ENCODE results near the gene LCN10.

The LCN10 gene

DNA sequence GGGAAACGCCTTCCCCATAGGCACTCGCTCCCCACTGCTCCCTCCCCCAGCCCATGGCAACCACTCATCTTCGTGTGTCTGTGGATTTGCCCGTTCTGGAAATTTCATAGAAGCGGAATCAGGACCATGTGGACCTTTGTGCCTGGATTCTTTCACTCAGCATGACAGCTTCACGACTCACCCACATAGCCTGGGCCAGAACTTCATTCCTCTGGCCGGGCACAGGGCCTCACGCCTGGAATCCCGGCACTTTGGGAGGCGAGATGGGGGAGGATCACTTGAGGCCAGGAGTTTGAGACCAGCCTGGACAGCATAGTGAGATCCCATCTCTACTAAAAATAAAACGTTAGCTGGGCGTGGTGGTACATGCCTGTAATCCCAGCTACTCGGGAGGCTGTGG is 42.4 kb downstream of the LCN10 start:
- no peak for DNase-seq

DNA sequence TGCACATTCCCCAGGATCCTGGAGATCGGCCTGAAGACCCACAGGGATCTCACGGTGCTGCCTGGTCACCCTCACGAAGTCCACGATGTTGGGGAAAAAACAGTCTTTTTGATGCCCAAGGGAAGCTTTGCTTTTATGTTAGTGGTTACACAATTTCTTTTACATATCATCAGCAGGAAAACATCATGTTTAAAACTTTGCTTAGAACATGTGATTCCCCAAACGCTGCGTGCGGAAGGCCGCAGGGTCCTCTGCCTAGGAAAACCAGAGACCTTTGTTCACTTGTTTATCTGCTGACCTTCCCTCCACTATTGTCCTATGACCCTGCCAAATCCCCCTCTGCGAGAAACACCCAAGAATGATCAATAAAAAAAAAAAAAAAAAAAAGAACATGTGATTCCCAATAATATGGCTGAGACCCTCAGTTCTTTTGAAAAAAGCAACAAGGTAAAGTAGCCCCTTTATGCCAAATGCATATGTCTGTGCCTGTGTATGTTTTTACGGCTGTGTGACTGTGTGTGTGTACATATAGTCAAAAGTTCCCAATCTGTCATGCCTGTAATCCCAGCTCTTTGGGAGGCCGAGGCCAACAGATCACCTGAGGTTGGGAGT is 44.0 kb downstream of the LCN10 start:
- DNase-seq, result no peak

DNA sequence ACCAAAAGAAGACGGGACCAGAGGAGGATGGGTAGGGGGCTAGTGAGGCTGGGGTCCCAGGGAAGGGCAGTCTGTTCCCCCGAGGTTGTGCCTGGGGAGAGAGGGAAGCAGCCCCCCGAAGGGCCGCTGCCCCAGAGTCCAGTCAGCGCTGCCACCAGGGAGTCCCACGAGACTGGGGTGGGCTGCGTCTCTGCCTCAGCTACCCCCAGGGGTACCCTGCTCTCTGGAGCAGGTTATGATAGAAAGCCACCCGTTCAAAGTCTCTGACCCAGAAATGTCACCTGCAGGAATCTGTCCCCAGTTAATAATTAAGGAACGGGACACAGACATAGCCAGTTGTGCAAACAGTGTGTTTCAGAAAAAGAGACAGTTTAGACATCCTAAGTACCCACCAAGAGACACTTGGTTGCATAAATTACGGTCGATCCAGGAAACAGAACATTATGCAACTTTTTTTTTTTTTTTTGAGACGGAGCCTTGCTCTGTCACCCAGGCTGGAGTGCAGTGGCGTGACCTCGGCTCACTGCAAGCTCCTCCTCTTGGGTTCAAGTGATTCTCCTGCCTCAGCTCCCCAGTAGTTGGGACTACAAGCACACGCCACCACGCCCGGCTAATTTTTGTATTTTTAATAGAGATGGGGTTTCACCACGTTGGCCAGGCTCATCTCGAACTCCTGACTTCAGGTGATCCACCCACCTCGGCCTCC is 44.8 kb downstream of the LCN10 start:
- DNase-seq, result no peak

DNA sequence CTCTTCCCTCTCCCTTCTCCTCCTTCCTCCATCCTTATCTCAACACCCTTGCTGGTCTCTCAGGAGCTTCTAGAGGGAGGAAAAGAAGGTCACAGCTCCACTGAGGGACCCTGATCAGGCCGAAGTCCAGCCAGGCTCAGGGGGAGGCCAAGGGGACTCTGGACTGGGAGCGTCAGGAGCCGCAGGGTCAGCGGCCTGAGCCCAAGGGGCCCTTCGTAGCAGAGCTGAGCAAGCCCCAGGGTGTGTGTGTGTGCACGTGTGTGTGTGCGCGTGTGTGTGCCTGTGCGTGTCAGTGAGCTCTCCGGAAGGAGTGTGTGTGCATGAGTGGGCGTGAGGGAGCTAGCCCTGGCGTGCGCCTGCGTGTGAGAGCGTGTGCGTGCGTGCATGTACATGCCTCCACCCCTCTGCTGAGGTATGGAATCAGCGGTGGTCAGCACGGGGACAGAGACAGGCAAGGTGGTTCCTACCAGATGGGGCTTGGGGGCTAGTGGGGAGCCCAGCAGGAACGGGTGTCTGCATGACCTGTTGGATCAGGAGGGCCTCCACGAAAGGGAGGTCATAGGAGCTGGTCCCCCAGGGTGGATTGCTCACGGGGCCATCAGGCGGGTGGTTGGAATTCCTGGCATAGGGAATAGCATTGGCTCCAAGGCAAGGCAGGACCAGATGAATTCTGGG is 45.5 kb downstream of the LCN10 start:
- DNase-seq, result peak; percentile 55

DNA sequence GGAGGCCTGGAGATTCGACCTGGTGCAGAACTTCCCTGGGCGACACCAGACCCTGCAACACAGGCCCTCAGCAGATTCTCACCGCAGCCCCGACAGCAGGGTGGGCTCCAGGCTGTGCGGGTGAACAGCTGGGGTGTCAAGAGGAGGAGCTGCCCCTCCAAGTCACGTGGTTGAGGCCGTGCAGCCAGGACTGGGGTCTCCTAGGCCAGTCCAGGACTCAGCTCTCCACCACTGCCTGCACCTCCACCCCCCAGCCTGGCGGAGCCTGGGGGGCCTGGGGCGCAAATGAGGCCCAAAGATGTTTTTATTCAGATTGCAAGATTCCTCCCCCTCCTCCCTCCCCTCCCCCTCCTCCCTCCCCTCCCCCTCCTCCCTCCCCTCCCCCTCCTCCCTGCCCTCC is 46.2 kb downstream of the LCN10 start:
- no peak for DNase-seq

DNA sequence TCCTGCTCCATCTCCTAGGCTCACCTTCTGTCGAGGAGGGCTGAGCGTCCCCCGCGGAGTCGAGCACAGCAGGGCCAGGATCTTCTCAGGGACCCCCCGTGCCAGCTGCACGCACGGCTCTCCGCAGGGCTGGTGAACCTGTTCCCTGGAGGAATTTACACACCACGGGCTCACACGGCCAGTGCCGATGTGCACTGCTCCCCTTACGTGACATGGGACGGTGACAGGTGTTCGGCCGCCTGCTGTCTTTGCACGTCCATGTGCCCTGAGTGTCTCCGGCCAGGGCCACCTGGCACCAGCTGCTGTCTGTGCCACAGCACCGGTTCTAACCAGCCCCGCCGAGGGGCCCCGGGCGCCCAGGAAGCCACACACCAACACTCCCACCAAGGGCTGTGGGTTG is 46.8 kb downstream of the LCN10 start:
- no peak for DNase-seq

DNA sequence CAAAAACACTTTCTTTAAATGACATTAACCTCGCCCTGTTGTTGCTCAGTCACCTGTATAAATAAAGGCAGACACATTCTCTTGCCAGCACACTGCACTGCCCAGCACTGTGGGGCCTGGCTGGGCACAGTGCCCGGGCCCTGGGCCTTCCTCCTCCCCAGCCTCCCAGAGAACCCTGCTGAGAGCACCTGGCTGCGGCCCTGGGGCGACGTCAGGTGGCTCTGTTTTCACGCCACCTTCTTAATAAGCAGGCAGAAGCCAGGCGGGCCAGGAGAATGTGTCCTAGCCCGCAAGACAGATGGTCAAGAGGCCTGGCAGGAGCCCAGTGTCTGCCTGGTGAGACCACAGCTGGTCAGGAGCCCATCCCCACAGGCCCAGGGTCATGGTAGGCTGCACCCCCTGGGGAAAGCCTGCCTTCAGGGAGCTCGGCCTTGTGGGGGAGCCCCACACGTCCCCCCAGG is 47.3 kb downstream of the LCN10 start:
- no peak for DNase-seq

DNA sequence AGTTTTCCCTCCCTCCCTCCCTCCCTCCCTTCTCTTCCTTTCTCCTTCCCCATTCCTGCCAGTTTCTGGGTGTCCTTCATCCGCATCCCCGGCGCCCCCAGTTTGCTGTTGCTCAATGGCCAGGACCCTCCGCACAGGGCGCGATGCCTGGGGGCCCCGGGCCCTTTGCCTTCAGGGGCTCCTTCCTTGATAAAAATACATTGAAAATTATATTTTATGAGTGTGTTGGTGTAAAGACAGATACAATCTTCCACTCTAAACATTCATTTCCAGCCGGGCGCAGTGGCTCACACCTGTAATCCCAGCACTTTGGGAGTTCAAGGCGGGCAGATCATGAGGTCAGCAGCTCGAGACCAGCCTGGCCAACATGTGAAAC is 47.9 kb downstream of the LCN10 start:
- no peak for DNase-seq

DNA sequence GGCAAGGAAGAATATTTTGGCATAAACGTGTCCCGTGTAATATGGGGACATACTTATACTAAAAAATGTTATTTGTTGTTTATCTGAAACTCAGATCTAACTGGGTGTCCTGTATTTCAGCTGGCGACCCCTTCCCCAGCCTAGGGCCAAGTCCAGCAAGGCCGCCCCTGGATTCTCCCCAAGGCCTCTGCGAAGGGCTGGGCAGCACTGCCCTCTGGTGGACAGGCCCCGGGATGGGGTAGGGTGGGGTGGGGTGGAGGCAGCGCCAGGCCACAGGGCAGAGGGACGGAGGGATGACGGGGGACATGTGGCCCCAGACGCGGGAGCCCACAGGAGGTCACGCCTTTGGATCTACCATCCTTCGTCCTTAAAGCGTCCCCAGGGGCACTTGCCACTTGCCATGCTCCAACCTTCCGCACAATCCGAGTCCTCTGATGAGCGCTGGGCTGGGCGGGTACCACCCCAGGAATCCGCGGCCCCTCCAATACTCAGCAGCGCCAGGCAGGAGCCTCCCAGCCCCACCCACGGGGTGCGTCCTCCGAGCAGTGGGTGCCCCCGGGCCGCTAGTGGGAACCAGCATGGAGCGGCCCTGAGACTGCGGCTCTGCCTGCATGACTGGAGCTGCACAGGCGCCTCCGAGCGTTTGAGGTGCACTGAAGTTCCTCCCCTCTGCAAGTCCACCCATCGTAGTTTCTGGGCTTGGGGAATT is 48.4 kb downstream of the LCN10 start:
- no peak for DNase-seq

DNA sequence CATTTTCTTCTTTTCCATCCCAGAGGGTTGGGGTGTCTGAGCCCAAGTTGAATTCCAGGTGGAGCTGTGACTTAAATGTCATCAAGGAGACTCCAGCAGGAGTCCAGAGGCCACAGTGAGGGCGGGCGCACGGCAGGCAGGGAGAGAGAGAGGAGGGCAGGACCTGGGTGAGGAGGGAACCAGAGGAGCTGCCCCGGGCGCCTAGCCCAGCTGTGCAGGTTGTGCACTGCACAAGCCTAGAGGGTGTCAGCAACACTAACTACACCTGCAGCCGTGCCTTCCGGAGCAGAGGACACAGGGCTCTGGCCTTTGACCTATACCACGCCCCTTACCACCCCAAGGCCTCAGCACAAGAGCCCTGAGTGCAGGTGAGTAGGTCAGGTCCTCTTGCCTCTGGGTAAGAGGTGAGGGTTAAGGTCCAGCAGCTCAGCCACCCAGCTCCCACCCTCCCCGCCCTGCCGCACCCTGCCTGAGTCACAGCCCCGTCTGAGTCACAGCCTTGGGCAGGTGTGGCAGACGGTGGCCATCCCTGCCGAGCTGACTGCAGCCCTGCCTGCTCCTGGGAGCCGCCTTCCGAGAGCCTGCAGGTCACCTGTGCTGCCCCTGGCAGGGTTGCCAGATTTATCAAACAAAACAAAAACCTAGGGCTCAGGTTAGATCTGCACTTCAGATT is 49.1 kb downstream of the LCN10 start:
- DNase-seq, result no peak

DNA sequence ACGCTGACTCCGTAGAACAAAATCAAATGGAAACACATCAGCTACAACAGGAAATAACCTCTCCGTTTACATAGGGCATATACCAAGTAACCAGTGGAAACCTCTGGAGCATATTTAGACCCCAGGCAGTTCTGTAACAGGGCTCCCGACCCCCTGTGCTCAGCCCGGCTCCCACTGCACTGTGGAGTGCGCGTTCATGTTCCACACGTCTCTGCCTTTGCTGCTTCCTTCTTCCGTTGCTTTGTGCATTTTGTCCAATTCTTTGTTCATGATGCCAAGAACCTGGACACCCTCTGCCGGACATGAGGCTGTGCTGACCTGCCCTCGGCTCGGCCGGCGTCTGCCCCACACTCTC is 49.6 kb downstream of the LCN10 start:
- DNase-seq, result no peak

DNA sequence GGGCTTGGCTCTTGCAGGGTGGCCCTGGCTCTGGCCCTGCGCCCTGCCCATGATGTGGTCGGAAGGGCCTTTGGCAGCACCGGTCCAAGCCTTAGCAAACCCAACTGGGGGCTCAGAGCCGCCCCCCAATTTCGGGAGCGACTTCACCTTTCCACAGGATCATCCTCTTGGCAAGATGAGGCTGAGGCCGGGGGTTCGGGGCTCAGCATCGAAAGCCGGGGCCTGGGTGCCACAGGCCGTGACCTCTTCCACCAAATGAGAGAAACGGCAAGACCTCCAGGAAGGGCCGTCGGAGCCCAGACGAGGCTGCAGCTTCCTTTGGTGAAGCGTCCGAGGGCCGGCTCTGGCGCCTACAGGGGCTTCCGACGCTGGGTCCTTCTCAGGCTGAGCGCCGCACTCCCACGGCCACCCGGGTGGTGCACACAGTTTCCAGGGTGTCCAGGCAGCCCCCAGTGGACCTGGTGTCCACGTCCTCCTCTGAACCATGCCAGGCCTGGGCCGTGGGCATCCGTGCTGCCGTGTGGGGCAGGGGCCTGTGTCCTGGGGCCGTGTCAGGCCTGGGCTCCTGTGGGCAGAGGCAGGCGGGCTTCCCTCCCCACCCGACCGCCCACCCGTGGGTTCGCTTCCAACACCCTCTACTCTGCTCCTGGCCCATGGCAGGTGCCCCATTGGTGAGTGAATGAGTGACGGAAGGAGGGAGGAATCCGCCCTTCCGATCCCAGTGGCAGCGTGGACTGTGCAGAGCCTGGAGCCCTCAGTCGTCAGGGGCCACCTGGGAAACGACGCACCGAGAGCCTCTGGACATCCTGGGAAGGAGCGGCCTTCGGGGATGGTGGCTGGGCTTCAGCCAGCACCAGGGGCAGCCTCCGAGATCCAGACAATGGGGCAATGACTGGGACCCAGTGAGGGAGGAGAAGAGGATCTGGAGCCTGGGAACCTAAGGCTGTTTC is 50.3 kb downstream of the LCN10 start:
- DNase-seq, result no peak

DNA sequence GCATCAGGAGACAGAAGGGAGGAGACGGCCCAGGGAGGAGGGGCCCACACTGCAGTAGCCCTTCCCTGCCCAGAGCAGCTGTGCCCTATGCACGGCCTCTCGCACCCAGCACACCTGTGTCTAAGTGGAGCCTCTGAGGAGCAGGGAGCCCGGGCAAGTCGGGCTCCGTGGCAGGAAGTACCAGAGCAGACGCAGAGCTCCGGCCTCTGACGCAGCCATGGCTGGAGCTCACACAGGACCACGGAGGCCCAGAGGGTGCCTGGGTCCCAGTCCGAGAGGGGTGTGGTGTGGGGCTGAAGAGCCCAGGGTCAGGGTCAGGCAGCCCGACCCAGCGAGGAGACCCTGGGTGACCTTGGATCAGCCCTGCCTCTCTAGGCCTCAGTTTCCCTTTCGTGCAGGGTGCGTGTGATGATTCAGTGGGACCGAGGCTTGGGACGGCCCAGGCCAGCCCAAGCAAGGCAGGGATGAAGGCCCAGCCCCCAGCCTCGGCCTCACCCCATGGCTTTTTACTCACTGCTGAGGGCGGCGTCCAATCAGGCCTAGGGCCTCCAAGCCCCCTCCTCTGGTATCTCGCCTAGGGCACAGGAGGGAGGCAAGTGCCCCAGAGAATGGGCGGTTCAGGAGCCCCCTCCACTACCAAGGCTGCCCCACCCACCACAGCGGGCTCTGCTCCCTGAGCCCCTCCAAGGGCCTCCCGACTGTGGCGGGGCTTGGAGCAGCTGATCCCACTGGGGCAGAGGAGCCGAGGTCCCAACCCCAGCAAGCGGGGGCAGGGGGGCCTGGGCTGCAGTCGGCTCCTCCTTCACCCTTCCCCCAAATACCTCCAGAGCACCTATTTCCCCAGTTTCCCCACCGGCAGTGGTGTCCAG is 51.2 kb downstream of the LCN10 start:
- DNase-seq, result no peak

DNA sequence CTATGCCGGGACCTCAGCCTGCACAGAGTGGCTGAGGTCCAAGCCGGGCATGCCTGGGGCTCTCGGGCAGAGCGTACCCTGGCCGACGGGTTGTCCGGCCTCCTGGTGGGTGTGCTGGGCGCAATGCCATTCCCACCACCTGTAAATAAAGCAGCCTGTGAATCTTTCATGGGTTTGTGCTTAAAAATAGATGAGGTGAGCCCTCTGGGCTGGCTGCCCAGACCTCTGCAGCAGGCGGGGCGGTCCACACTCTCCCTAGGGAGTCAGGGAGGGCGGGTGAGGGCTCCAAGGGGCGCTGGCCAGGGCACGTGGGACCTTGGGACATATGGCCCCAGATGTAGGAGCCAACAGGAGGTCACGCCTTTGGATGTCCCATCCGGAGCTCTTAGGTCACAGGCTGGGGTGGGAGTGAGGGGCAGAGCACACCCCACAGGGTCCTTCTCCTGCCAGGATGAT is 51.9 kb downstream of the LCN10 start:
- DNase-seq, result no peak

DNA sequence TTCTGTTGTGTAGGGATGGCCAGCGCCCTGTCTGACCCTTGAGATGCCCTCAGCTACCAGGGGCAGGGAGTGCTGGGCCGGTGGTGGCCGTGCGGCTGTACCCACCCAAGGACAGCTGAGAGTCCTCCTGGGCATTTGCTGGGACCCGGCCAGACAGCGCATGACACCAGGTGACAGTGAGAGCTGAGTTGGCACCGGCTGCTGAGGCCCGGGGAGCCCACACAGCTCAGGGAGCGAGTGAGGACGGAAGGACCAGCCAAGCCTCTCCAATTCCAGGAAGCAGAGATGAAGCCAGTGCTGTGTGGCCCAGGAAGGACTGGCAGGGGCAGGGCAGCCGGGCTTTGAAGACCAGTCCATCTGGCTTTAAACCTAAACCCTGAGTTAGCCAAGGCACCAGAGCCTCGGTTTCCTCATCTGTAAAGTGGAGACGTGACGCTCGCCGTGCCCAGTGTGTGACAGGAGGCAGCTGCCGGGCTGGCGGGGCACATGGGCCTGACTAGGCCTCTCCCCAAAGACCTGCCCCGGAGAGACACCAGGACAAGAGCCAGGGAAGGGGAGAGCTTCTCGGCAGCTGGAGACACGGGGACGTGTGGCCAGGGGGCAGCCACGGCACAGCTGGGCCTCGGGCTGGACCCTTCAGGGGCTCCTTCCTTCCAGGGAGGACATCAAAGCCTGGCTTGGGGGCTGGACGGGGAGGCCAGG is 52.5 kb downstream of the LCN10 start:
- DNase-seq, result no peak

DNA sequence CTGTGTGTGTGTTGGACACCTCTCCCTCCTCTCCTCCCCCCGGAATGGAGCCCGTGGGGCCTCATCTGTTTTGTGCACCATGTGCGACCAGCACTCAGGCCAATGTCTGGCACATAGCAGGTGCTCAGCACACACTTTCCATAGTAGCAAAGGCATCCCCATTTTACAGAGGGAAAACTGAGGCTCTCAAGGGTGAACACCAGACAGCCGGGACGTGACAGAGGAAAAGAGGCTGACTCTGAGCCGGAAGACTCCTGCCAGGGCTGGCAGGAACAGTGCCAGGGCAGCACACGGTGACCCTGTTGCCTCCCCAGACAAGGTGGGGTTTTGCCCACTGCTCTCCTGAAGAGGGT is 53.7 kb downstream of the LCN10 start:
- DNase-seq, result no peak

DNA sequence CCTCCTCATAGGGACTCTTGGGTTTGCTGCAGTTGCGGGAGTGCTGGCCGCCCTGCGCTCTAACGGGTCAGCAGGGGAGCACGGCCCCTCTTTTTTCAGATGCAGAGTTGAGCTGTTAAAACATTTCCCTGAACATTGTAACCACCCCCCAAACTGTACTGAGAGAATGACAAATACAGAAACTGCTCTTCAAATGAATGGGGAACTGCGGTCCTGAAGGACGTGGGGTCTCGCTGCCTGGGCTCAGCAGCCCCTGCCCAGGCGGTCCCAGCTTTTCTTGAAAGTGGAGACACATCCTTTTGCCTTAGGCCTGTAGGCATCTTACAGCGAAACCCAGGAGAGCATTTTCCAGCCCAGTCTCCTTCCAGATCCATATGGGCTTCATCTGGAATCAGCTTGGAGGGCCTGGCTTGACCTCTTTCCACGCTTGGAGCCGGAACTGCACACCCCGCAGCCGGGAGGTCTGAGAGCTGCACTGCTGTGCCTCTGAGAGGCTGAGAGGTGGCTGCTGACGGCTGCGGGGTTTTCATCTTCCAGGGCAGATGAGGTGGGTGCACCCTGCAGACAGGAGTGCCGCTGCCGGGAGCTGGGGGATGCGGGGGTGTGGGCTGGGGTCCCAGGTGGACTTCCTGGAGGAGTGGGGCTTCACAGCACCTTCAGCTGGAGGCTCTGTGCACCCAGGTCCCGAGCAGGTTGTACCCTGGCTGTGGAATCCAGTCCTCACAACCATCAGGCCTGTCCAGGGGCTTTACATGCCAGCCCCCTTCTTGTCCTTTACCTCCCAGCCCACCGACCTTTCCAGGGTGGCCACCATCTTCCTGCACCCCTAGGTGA is 54.2 kb downstream of the LCN10 start:
- no peak for DNase-seq
